GM21381 (cell line): Measurements from ENCODE around the gene PDIK1L.

Experiments used
- ATAC-seq: cut with Tn5 transposase; IDR thresholded peaks from one replicate; pipeline ENCODE4 v1.9.1; 2021; ENCODE audit warnings: mild to moderate bottlenecking, moderate library complexity; ENCODE audit not compliant: unreplicated experiment

Gene PDIK1L

GRCh38 chr1:26169198-26169554 is 57.6 kb downstream of the PDIK1L start:
- no peak for ATAC-seq

GRCh38 chr1:26169669-26170471 is 58.2 kb downstream of the PDIK1L start, which contains the start of gene ZNF593:
ZNF593 (plus strand) TSS chr1:26169908; CDS start chr1:26169984, 76 bp downstream.
- peak; percentile 85 for ATAC-seq

GRCh38 chr1:26170472-26170821 is 58.8 kb downstream of the PDIK1L start:
- ATAC-seq = no peak

DNA sequence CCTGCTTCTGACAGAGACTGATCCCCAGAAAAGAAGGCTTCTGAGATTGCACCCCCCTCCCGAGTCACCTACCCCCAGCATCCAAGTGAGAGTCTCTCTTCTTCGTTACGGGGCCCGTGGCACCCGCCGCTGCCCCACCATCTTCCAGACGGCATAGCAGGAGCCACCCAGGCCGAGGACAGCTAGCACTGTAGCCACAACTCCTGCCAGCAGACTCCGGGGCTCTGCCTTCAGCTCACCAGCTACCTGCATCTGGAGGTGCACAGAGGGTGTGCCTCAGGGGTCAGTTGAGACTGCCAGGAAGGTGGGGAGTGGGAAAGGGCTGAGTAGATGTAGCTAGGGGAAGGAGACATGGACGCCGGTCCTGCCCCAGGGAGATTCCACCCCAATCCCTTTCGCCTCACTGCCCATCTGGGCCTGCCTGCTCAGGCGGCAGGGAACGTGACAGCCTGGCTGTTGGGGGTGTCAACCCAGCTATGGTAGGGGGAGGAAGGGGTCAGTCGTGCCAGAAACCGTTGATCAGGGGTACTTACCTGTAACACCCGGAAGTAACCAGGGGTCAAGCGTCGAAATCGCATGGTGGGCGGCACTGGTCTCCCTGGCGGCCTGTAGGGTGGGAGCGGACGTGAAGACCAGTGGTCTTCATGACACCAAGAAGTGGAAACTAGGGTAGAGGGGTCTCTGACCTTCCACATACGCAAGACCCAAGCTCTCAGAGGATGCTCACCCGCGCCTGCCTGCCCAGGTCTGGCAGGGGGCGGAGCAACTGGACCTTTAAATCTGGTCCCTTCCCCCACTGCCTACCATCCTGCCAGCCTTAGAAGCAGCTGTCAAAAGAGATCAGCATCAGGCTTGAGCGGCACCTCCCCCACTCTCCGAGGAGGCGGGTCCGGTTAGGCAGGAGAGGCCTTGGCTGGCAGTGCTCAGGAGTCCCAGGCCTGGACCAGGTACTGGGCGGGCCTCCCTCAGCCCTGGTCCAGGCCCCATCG is 59.8 kb downstream of the PDIK1L start, which contains the start of gene ZNF593OS:
Gene ZNF593OS, minus strand, starts transcription at position 749 of the 989 bp plus-strand sequence. Its CDS starts 171 bp downstream, at position 578.
- no peak for ATAC-seq
